Neural cell (in vitro differentiated cells): ENCODE data around the gene PTPRB. TPM values are rescaled to one million over a fixed set of nuclear protein-coding genes. Genes with fewer than 3 reads are reported as not detected.
A peak's percentile ranks its signal among the peaks of the same experiment; 100 is the strongest.

ENCODE experiments used
- H2AFZ ChIP-seq: fragments of 200-600, 300-800 bp; sonication (generic), shearing (Covaris generic); 2 replicates; pipeline ENCODE4 v1.6.0; 2014; ENCODE audit warnings: low read depth, mild to moderate bottlenecking, antibody characterized with exemption, low read length, moderate library complexity
- H3F3A ChIP-seq: fragments of 200-600 bp; shearing (Covaris generic); 2 replicates; pipeline ENCODE4 v1.6.1; 2016; ENCODE audit warnings: mild to moderate bottlenecking, moderate library complexity, mixed read lengths, antibody characterized with exemption, low read length; ENCODE audit not compliant: insufficient read depth, poor library complexity, severe bottlenecking
- H3K27ac ChIP-seq: fragments of 200-600, 300-800 bp; sonication (generic), shearing (Covaris generic); 2 replicates; pipeline ENCODE4 v1.5.1; 2014; ENCODE audit warnings: mild to moderate bottlenecking, low read length, moderate library complexity
- H3K27me3 ChIP-seq: fragments of 300-800, 200-600 bp; sonication (generic), shearing (Covaris generic); 2 replicates; pipeline ENCODE4 v1.6.0; 2014; ENCODE audit warnings: mild to moderate bottlenecking, low read depth, low read length, moderate library complexity; ENCODE audit not compliant: insufficient read depth
- H3K36me3 ChIP-seq: fragments of 300-800, 200-600 bp; sonication (generic), shearing (Covaris generic); 2 replicates; pipeline ENCODE4 v1.5.1; 2014; ENCODE audit warnings: mild to moderate bottlenecking, antibody characterized with exemption, low read length, moderate library complexity; ENCODE audit not compliant: insufficient read depth
- H3K4me2 ChIP-seq: fragments of 300-800, 200-600 bp; sonication (generic), shearing (Covaris generic); 2 replicates; pipeline ENCODE4 v1.6.0; 2014; ENCODE audit warnings: mild to moderate bottlenecking, low read length
- H3K4me3 ChIP-seq: fragments of 300-800, 200-600 bp; sonication (generic), shearing (Covaris generic); 2 replicates; pipeline ENCODE4 v1.5.1; 2014; ENCODE audit warnings: mild to moderate bottlenecking, low read length, moderate library complexity
- H3K79me2 ChIP-seq: fragments of 200-600 bp; shearing (Covaris generic); replicated peaks from 2 replicates; pipeline ENCODE4 v1.6.0; 2014; ENCODE audit warnings: mild to moderate bottlenecking, low read length, moderate library complexity; ENCODE audit not compliant: insufficient read depth
- H3K9ac ChIP-seq: fragments of 300-800, 200-600 bp; sonication (generic), shearing (Covaris generic); 2 replicates; pipeline ENCODE4 v1.6.1; 2016; ENCODE audit warnings: mild to moderate bottlenecking, low read length, mixed read lengths
- H3K9me2 ChIP-seq: fragments of 200-600 bp; shearing (Covaris generic); 2 replicates; pipeline ENCODE4 v1.6.1; 2016; ENCODE audit warnings: mild to moderate bottlenecking, low read length, mixed read lengths; ENCODE audit not compliant: insufficient read depth
- H3K9me3 ChIP-seq: fragments of 200-600, 300-800 bp; sonication (generic), shearing (Covaris generic); 2 replicates; pipeline ENCODE4 v1.6.1; 2016; ENCODE audit warnings: mild to moderate bottlenecking, mixed run types, low read length, moderate library complexity, mixed read lengths
- H4K20me1 ChIP-seq: fragments of 200-600 bp; shearing (Covaris generic); 2 replicates; pipeline ENCODE4 v1.6.1; 2016; ENCODE audit warnings: mild to moderate bottlenecking, mixed run types; ENCODE audit not compliant: insufficient read depth
- CTCF ChIP-seq: fragments of 450-650 bp; IDR thresholded peaks from 2 replicates; pipeline ENCODE4 v1.5.1; 2014; ENCODE audit warnings: antibody characterized with exemption, mild to moderate bottlenecking, moderate library complexity; ENCODE audit not compliant: poor library complexity, severe bottlenecking
- EP300 ChIP-seq: fragments of 450-650 bp; conservative IDR thresholded peaks from 2 replicates; pipeline ENCODE4 v1.6.1; 2014; ENCODE audit warnings: antibody characterized with exemption, mild to moderate bottlenecking, moderate library complexity; ENCODE audit not compliant: poor library complexity, severe bottlenecking
- EZH2 ChIP-seq: fragments of 200-600, 300-800 bp; shearing (Covaris generic), sonication (generic); IDR thresholded peaks from 2 replicates; pipeline ENCODE4 v1.6.1; 2014; ENCODE audit warnings: antibody characterized with exemption, low read length, borderline replicate concordance, mild to moderate bottlenecking; ENCODE audit not compliant: insufficient read depth, poor library complexity, severe bottlenecking
- MXI1 ChIP-seq: fragments of 450-650 bp; conservative IDR thresholded peaks from 2 replicates; pipeline ENCODE4 v1.6.1; 2014; ENCODE audit warnings: antibody characterized with exemption, mild to moderate bottlenecking; ENCODE audit not compliant: poor library complexity, severe bottlenecking
- POLR2AphosphoS5 ChIP-seq: IDR thresholded peaks from 2 replicates; pipeline ENCODE4 v1.6.1; 2012
- RAD21 ChIP-seq: fragments of 450-650 bp; conservative IDR thresholded peaks from 2 replicates; pipeline ENCODE4 v1.6.1; 2014; ENCODE audit warnings: antibody characterized with exemption, mild to moderate bottlenecking, moderate library complexity
- REST ChIP-seq: IDR thresholded peaks from 2 replicates; pipeline ENCODE4 v1.6.1; 2012; ENCODE audit warnings: borderline replicate concordance
- SMC3 ChIP-seq: fragments of 450-650 bp; conservative IDR thresholded peaks from 2 replicates; pipeline ENCODE4 v1.6.1; 2014; ENCODE audit warnings: antibody characterized with exemption, mild to moderate bottlenecking, moderate library complexity; ENCODE audit not compliant: poor library complexity
- TAF1 ChIP-seq: IDR thresholded peaks from 2 replicates; pipeline ENCODE4 v1.6.1; 2012; ENCODE audit warnings: low read depth
- polyA plus RNA-seq: library from polyadenylated mRNA; depleted of rRNA; stranded (reverse); fragments of >200 nt; gene quantifications from 2 replicates; pipeline ENCODE4 v1.2.3, GENCODE V29; 2014

The PTPRB gene
- polyA plus RNA-seq, 1 donor from 2014 or later = 0.26 TPM

GRCh38 chr12:70663838-70664237, 26.6 kb upstream of the PTPRB start:
- no peaks in the 10 kb centered on the region for H3K9me3 ChIP-seq
- H4K20me1 ChIP-seq = no peaks in the 10 kb centered on the region
- no peak overlapping the region for H3K27ac ChIP-seq
- no peak overlapping the region for H2AFZ ChIP-seq
- no peaks in the 10 kb centered on the region for H3K9me2 ChIP-seq
- no peak overlapping the region for H3K4me2 ChIP-seq
- H3K36me3 ChIP-seq = no peaks in the 10 kb centered on the region
- no peaks in the 10 kb centered on the region for H3F3A ChIP-seq
- no peaks in the 10 kb centered on the region for H3K79me2 ChIP-seq
- H3K4me3 ChIP-seq = peak overlapping the region; percentile 24
- no peak overlapping the region for H3K9ac ChIP-seq
- no peaks in the 10 kb centered on the region for H3K27me3 ChIP-seq
- TF ChIP-seq EZH2 (no peak), REST (no peak), MXI1 (no peak), EP300 (no peak), RAD21 (no peak), SMC3 (no peak), CTCF (no peak), POLR2AphosphoS5 (no peak), TAF1 (no peak)

- H2AFZ ChIP-seq = no peak overlapping the region
Observed at GRCh38 chr12:70661466-70662161, 24.4 kb upstream of the PTPRB start.

More at GRCh38 chr12:70661466-70662161, 24.4 kb upstream of the PTPRB start:
- no peaks in the 10 kb centered on the region for H3F3A ChIP-seq
- H3K27ac ChIP-seq = no peak overlapping the region
- no peaks in the 10 kb centered on the region for H3K36me3 ChIP-seq
- H3K4me2 ChIP-seq = no peak overlapping the region
- H3K9me3 ChIP-seq = no peaks in the 10 kb centered on the region
- H3K27me3 ChIP-seq = no peaks in the 10 kb centered on the region
- H3K4me3 ChIP-seq = no peak overlapping the region
- no peaks in the 10 kb centered on the region for H4K20me1 ChIP-seq
- H3K79me2 ChIP-seq = no peaks in the 10 kb centered on the region
- TF ChIP-seq SMC3 = no peak
- no peak for TF ChIP-seq EZH2
- TF ChIP-seq REST = no peak
- TF ChIP-seq CTCF = no peak
- no peak for TF ChIP-seq POLR2AphosphoS5
- no peak for TF ChIP-seq TAF1
- TF ChIP-seq RAD21 = no peak
- TF ChIP-seq EP300 = no peak
- TF ChIP-seq MXI1 = no peak
- no peak overlapping the region for H3K9ac ChIP-seq
- H3K9me2 ChIP-seq = no peaks in the 10 kb centered on the region
